Endothelial cell of umbilical vein (primary cell): ENCODE data around the gene CDK15. TPM values are rescaled to one million over a fixed set of nuclear protein-coding genes. Genes with fewer than 3 reads are reported as not detected.

ENCODE experiments used
- BruUV-seq: library from RNA; stranded (reverse); fragments of 400-500 nt; replicated peaks from 2 replicates; lab custom pipeline; 2021; lab: Mats Ljungman, UMichigan
- CTCF ChIA-PET: fragments of 300-600, 350-600 bp; sonication (Branson Sonifier 250); formaldehyde crosslinking; loops from one replicate; lab custom pipeline; 2021; ENCODE audit warnings: antibody characterized with exemption, inconsistent platforms; lab: Charles Lee
- POLR2A ChIA-PET: fragments of 300-600, 350-600 bp; sonication (Branson Sonifier 250); formaldehyde crosslinking; loops from one replicate; lab custom pipeline; 2021; ENCODE audit warnings: antibody characterized with exemption, inconsistent platforms; lab: Charles Lee
- DNase-seq: peaks from one replicate; pipeline ENCODE4 v3.0.0-alpha.2; 2011; ENCODE audit warnings: low read depth, low spot score
- FAIRE-seq: peaks from 2 replicates; lab custom pipeline; 2011; peaks lifted over from hg19 to GRCh38; lab: Jason Lieb, UNC
- H2AFZ ChIP-seq: 2 replicates; pipeline ENCODE4 v1.6.0; 2012; ENCODE audit warnings: low read depth, low read length, control low read depth, inconsistent platforms
- H3K27ac ChIP-seq: 2 replicates; pipeline ENCODE4 v1.5.1; 2011; ENCODE audit warnings: low read depth, mild to moderate bottlenecking, control low read depth, low read length, moderate library complexity; ENCODE audit not compliant: insufficient read depth
- H3K27me3 ChIP-seq, 2 experiments: 2 replicates each; pipeline versions ENCODE4 v1.6.0 to v1.6.1; 2011; ENCODE audit warnings: low read length in 2 of 2, mixed read lengths in 1 of 2; ENCODE audit not compliant: control insufficient read depth in 2 of 2, insufficient read depth in 2 of 2
- H3K36me3 ChIP-seq, 2 experiments: 2 replicates in 1 of 2; 3 replicates in 1 of 2; pipeline ENCODE4 v1.5.1; 2011; ENCODE audit warnings: low read length in 2 of 2, mild to moderate bottlenecking in 1 of 2, moderate library complexity in 1 of 2; ENCODE audit not compliant: control insufficient read depth in 2 of 2, insufficient read depth in 2 of 2; ENCODE audit errors: extremely low read depth in 1 of 2
- H3K4me1 ChIP-seq: 3 replicates; pipeline ENCODE4 v1.5.1; 2011; ENCODE audit warnings: mild to moderate bottlenecking, low read length; ENCODE audit not compliant: control insufficient read depth, insufficient read depth; ENCODE audit errors: extremely low read depth
- H3K4me2 ChIP-seq: 2 replicates; pipeline ENCODE4 v1.6.1; 2011; ENCODE audit warnings: low read length, control low read depth, mixed read lengths; ENCODE audit not compliant: insufficient read depth
- H3K4me3 ChIP-seq, 3 experiments: fragments of 200-600 bp in 1 of 3; sonication (generic), shearing (Covaris generic) in 1 of 3; replicated peaks in 1 of 3; 2 replicates each; pipeline ENCODE4 v1.5.1; 2011 to 2016; ENCODE audit warnings: control low read depth in 3 of 3, low read length in 3 of 3, mild to moderate bottlenecking in 2 of 3, inconsistent platforms in 1 of 3, low read depth in 1 of 3, moderate library complexity in 1 of 3; ENCODE audit not compliant: insufficient read depth in 1 of 3
- H3K79me2 ChIP-seq: 2 replicates; pipeline ENCODE4 v1.6.0; 2012; ENCODE audit warnings: low read length, inconsistent platforms; ENCODE audit not compliant: control insufficient read depth, insufficient read depth
- H3K9ac ChIP-seq: replicated peaks from 2 replicates; pipeline ENCODE3; 2011; ENCODE audit warnings: low read length, control low read depth; ENCODE audit not compliant: insufficient read depth; ENCODE audit errors: extremely low read depth
- H3K9me1 ChIP-seq: replicated peaks from 3 replicates; pipeline ENCODE4 v1.6.0; 2011; ENCODE audit warnings: mild to moderate bottlenecking, low read length; ENCODE audit not compliant: control insufficient read depth, insufficient read depth; ENCODE audit errors: extremely low read depth
- H3K9me3 ChIP-seq: replicated peaks from 2 replicates; pipeline ENCODE4 v1.5.1; 2012; ENCODE audit warnings: low read length, inconsistent platforms; ENCODE audit not compliant: control insufficient read depth, insufficient read depth
- H4K20me1 ChIP-seq: replicated peaks from 2 replicates; pipeline ENCODE3; 2011; ENCODE audit warnings: mild to moderate bottlenecking, low read length; ENCODE audit not compliant: control insufficient read depth, insufficient read depth; ENCODE audit errors: extremely low read depth
- CTCF ChIP-seq, 2 donors: IDR thresholded peaks; 1 replicate in 1 of 2; 2 replicates in 1 of 2; pipeline ENCODE4 v1.5.1; 2011; ENCODE audit warnings: low read length in 2 of 2, mild to moderate bottlenecking in 2 of 2, moderate library complexity in 2 of 2, control low read depth in 1 of 2, inconsistent platforms in 1 of 2, low read depth in 1 of 2; ENCODE audit not compliant: insufficient read depth in 1 of 2; ENCODE audit errors: extremely low read depth in 1 of 2
- EZH2 ChIP-seq: IDR thresholded peaks from 2 replicates; pipeline ENCODE4 v1.6.1; 2012; ENCODE audit warnings: borderline replicate concordance, low read depth, mild to moderate bottlenecking, moderate library complexity, low read length, inconsistent platforms; ENCODE audit not compliant: severe bottlenecking
- FOS ChIP-seq: IDR thresholded peaks from 2 replicates; pipeline ENCODE4 v1.6.1; 2011; ENCODE audit warnings: mild to moderate bottlenecking, low read length, moderate library complexity, borderline replicate concordance; ENCODE audit not compliant: insufficient read depth
- GATA2 ChIP-seq: IDR thresholded peaks from 2 replicates; pipeline ENCODE4 v1.7.0; 2011; ENCODE audit warnings: low read depth, mild to moderate bottlenecking, moderate library complexity, mixed read lengths, low read length; ENCODE audit not compliant: insufficient read length, insufficient read depth
- JUN ChIP-seq: IDR thresholded peaks from 2 replicates; pipeline ENCODE4 v1.6.1; 2011; ENCODE audit warnings: borderline replicate concordance, low read depth; ENCODE audit not compliant: insufficient read length, insufficient read depth
- MAX ChIP-seq: IDR thresholded peaks from 2 replicates; pipeline ENCODE4 v1.6.1; 2011; ENCODE audit not compliant: insufficient read depth, insufficient read length
- MYC ChIP-seq: IDR thresholded peaks from one replicate; pipeline ENCODE4 v1.6.1; 2011; ENCODE audit warnings: mild to moderate bottlenecking, low read depth, low read length
- POLR2A ChIP-seq: IDR thresholded peaks from 2 replicates; pipeline ENCODE4 v1.6.1; 2012; ENCODE audit warnings: low read depth, mild to moderate bottlenecking, control low read depth, low read length
- POLR2AphosphoS5 ChIP-seq: IDR thresholded peaks from 2 replicates; pipeline ENCODE4 v1.6.1; 2012; ENCODE audit warnings: low read depth, mild to moderate bottlenecking, control low read depth, low read length, moderate library complexity; ENCODE audit not compliant: insufficient read depth
- dilution Hi-C: fragments of 300-500 bp; cut with MboI; formaldehyde crosslinking; loops from one replicate; pipeline ENCODE4 v1.15.0; 2019; ENCODE audit warnings: low sequenced_read_pairs; ENCODE audit not compliant: extremely low pct_ligation_motif_present
- intact Hi-C: fragments of 100-400 bp; cut with micrococcal nuclease; formaldehyde crosslinking; loops from one replicate; pipeline ENCODE4 v1.10.0; 2022
- polyA plus RNA-seq, 4 experiments: library from polyadenylated mRNA; depleted of rRNA in 3 of 4; stranded (reverse) in 3 of 4; unstranded in 1 of 4; fragments of >200 nt; gene quantifications; 2 replicates each; pipeline versions ENCODE4 v1.2.1 to v1.2.3, GENCODE V29; 2011 to 2012; ENCODE audit warnings: missing spikeins in 1 of 4
- total RNA-seq: library from RNA; stranded (reverse); gene quantifications from 2 replicates; pipeline ENCODE4 v1.2.3, GENCODE V29; 2021

The CDK15 gene
- total and polyA plus RNA-seq, 2 donors (not counting 3 experiments of a cell fraction or from before 2014, with no cell fraction given): not detected

GRCh38 chr2:201828220-201828619 is 21.9 kb downstream of the CDK15 start:
- dilution Hi-C loops (no loop called here), intact Hi-C loops (no loop called here)
- no peak overlapping the region for H3K4me2 ChIP-seq
- H4K20me1 ChIP-seq: no peaks in the 10 kb centered on the region
- H3K9ac ChIP-seq: no peak overlapping the region
- no peak overlapping the region for H3K27ac ChIP-seq
- FAIRE-seq (no peak), DNase-seq (no peak)
- no peaks in the 10 kb centered on the region for H3K36me3 ChIP-seq
- BruUV-seq: no TSS peak
- no peaks in the 10 kb centered on the region for H3K4me1 ChIP-seq
- H3K4me3 ChIP-seq: no peak overlapping the region
- ChIA-PET CTCF (no interaction called here), POLR2A (no interaction called here)
- H3K79me2 ChIP-seq: no peaks in the 10 kb centered on the region
- no peak for TF ChIP-seq EZH2
- no peak for TF ChIP-seq GATA2
- H3K9me3 ChIP-seq: no peaks in the 10 kb centered on the region
- no peak overlapping the region for H2AFZ ChIP-seq
- peaks cover 5 to 8% of the 10 kb centered on the region in 2 experiments for H3K27me3 ChIP-seq
- H3K9me1 ChIP-seq: no peaks in the 10 kb centered on the region

- H3K27me3 ChIP-seq: peaks cover 7% of the 10 kb centered on the region in 2 experiments
- no peak overlapping the region for H3K27ac ChIP-seq
- no peaks in the 10 kb centered on the region for H3K4me1 ChIP-seq
- no peak for FAIRE-seq
- no peak overlapping the region for H3K4me3 ChIP-seq
- H2AFZ ChIP-seq: no peak overlapping the region
- H3K79me2 ChIP-seq: no peaks in the 10 kb centered on the region
- H3K9me3 ChIP-seq: no peaks in the 10 kb centered on the region
- dilution Hi-C loops (no loop called here), intact Hi-C loops (no loop called here)
- POLR2A ChIA-PET: no interaction called here
- TF ChIP-seq POLR2AphosphoS5 (no peak), JUN (no peak), MAX (no peak), POLR2A (no peak), EZH2 (no peak), MYC (no peak), GATA2 (no peak), FOS (no peak), CTCF (IDR thresholded peaks at IDR 0.05; ENCODE audit: extremely low read depth in 1 of 2, insufficient read depth in 1 of 2, low read depth in 1 of 2, low read length in 2 of 2) (no peak)
- H3K9me1 ChIP-seq: no peaks in the 10 kb centered on the region
- DNase-seq: no peak
- H3K4me2 ChIP-seq: no peak overlapping the region
- no TSS peak for BruUV-seq
- H4K20me1 ChIP-seq: no peaks in the 10 kb centered on the region
- H3K36me3 ChIP-seq: no peaks in the 10 kb centered on the region
- H3K9ac ChIP-seq: no peak overlapping the region
- CTCF ChIA-PET: interaction anchor here (0.9 kb wide), 1 partner anchor 347 kb away, joined by 3 read pairs; no protein-coding TSS in a partner anchor
These were observed 24.3 kb downstream of the CDK15 start for GRCh38 chr2:201830666-201831065.
